ENCODE measurements around the gene CDC25A. TPM values are rescaled to one million over a fixed set of nuclear protein-coding genes. Genes with fewer than 3 reads are reported as not detected.

The CDC25A gene
- total RNA-seq = not detected
- polyA plus RNA-seq = not detected
- 0 to 10.1 (median 0.30) reads per million in 6 experiments for total RNA-seq

GRCh38 chr3:48188266-48189201, at the start of gene CDC25A:
Gene CDC25A (minus strand): TSS chr3:48188417. CDS start chr3:48187947, 470 bp downstream.
- POLR2A ChIA-PET = interaction anchor here (0.9 to 1.2 kb wide), 3 partner anchors 51 to 369 kb away, joined by 3 to 5 read pairs (median 4); partner anchors contain the start of gene ZNF589
- Mint-ChIP-seq H3K9me3 (no peaks in the 10 kb centered on the region), H3K36me3 (no peaks in the 10 kb centered on the region), H3K27ac (peak within 1 kb of the TSS in 9 of 10 donors; percentile 37 to 85 (median 58)), H3K4me1 (peaks cover 9 to 21% (median 14%) of the 10 kb centered on the region in 4 donors), H3K4me3 (peak within 1 kb of the TSS; percentile 87 to 97 (median 94)), H3K27me3 (peaks cover 9 to 32% (median 19%) of the 10 kb centered on the region in 5 donors)
- peak; percentile 76 to 97 (median 91) for DNase-seq
- ATAC-seq = peak; percentile 98 to 99

DNA sequence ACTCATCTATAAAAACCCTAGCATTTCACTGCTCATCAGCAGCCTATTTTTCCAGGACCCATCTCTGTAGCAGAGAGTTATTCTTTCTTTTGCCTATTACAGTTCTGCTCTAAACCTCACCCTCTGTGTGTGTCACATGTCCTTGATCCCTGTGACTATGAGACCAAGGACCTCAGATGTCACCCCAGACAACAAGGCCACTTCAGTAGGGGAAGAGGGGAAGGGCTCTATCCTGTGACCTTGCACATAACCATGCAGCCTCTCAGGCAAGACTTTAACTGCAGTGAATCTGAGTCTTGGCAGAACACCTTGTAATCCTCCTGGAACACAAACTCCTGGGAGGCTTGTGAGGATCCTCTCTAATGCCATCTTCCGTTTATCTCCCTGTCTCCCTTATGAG, 48.3 kb upstream of the CDC25A start:
- POLR2A ChIA-PET = no interaction called here
- Mint-ChIP-seq H3K9me3 (no peaks in the 10 kb centered on the region), H3K36me3 (no peaks in the 10 kb centered on the region), H3K27ac (no peak overlapping the region), H3K4me1 (peaks cover 5 to 22% (median 16%) of the 10 kb centered on the region in 4 donors), H3K27me3 (peaks cover 0 to 3% (median 0%) of the 10 kb centered on the region in 5 donors), H3K4me3 (no peak overlapping the region)
- DNase-seq = no peak
- no peak for ATAC-seq

DNA sequence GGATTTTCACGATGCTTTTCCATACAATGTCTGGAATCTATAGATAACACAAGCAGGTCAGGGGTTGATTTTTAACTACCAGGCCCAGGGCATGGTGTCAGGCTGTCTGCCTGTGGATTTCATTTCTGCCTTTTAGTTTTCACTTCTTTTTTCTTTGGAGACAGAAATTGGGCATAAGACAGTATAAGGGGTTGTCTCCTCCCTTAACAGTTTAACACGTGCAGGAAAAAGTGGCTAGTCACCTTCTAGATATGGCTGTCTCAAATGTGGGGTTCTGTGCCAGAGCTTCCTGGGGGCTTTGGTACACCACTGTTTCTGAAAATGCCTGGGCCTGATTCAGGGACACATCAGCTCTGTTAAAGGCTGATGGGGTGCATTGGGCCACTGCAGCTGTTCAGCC, 45.3 kb upstream of the CDC25A start:
- Mint-ChIP-seq H3K4me1 (peaks cover 4 to 13% (median 7%) of the 10 kb centered on the region in 4 donors), H3K4me3 (no peak overlapping the region), H3K27ac (peak overlapping the region in 1 of 10 donors; percentile 63), H3K27me3 (peaks cover 0 to 3% (median 0%) of the 10 kb centered on the region in 5 donors), H3K36me3 (no peaks in the 10 kb centered on the region), H3K9me3 (no peaks in the 10 kb centered on the region)
- POLR2A ChIA-PET = no interaction called here
- ATAC-seq = no peak
- no peak for DNase-seq

DNA sequence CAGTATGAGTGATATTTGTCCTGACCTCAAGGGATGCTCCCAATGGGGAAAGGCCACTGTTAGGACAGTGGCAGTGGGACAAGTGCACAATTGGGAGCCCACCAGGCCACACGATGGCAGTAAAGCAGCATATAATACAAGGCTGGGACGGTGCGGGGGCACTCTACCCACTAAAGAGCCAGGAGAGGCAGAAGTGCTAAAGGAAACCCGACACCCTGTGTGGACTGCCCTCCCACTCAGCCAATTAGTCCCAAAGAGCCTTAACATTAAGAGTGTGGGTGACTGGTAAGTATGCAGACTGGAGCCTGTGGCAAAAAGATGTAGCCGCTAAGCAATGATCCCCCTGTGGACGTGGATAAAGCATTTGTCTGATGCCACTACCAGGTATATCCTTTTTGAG, 44.5 kb upstream of the CDC25A start:
- peaks cover 5 to 16% (median 9%) of the 10 kb centered on the region in 4 donors for H3K4me1 Mint-ChIP-seq
- peaks cover 0 to 3% (median 0%) of the 10 kb centered on the region in 5 donors for H3K27me3 Mint-ChIP-seq
- POLR2A ChIA-PET = interaction anchor here (0.6 kb wide), 1 partner anchor 47 kb away, joined by 6 read pairs; no protein-coding TSS in a partner anchor
- H3K9me3 Mint-ChIP-seq = no peaks in the 10 kb centered on the region
- ATAC-seq (peak; percentile 95 to 99), DNase-seq (peak; percentile 28 to 78 (median 54))
- H3K4me3 Mint-ChIP-seq = peak overlapping the region in 3 of 10 donors; percentile 4 to 28 (median 27)
- no peaks in the 10 kb centered on the region for H3K36me3 Mint-ChIP-seq
- peak overlapping the region in 2 of 10 donors; percentile 17 to 63 for H3K27ac Mint-ChIP-seq

DNA sequence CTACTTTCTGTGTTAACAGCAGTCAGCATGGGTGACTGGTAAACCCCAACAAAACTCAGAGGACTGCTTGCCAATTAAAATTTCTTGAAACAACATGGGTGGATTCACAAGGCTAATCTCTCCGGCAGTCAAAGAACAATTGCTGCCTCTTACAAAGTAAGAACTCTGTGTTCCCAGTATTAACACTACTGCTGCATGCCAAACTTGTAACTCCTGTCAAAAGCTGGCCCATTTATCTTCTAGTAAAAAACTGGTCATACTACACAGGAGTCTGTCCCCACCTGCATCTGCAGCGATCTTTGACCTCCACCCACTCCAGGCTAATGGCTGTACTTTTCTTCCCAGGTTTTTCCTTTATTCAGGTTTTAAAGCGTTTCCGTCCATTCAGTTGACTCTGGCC, 44.0 kb upstream of the CDC25A start:
- ATAC-seq (no peak), DNase-seq (no peak)
- POLR2A ChIA-PET = interaction anchor here (0.6 kb wide), 1 partner anchor 46 kb away, joined by 6 read pairs; no protein-coding TSS in a partner anchor
- H3K27me3 Mint-ChIP-seq = peaks cover 0 to 3% (median 0%) of the 10 kb centered on the region in 5 donors
- H3K4me1 Mint-ChIP-seq = peaks cover 7 to 20% (median 13%) of the 10 kb centered on the region in 4 donors
- no peak overlapping the region for H3K27ac Mint-ChIP-seq
- no peaks in the 10 kb centered on the region for H3K9me3 Mint-ChIP-seq
- no peaks in the 10 kb centered on the region for H3K36me3 Mint-ChIP-seq
- no peak overlapping the region for H3K4me3 Mint-ChIP-seq

DNA sequence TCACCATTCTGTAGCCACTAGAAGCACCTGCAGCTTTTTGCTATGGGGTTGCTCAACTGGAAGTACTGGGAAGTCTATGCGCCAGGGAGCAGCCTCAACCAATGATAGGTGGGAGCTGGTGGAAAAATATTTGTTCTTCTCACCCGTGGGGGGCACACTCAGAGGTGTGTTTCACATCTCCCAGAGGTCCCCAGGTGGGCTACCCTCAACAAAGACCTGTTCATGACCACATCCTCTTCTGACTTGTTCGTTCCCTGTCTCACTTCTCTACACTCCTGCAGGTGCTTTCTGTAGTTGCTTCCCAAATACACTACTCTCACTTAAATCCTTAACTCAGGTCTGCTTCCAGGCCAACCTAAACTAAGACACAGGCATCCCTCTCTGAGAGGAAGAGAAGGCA, 38.7 kb upstream of the CDC25A start:
- no peaks in the 10 kb centered on the region for H3K36me3 Mint-ChIP-seq
- peaks cover 6 to 36% (median 16%) of the 10 kb centered on the region in 4 donors for H3K4me1 Mint-ChIP-seq
- H3K27ac Mint-ChIP-seq = peak overlapping the region in 8 of 10 donors; percentile 7 to 82 (median 42)
- peak in 3 of 10 donors; percentile 4 to 28 (median 23) for DNase-seq
- H3K27me3 Mint-ChIP-seq = no peaks in the 10 kb centered on the region
- ATAC-seq = peak; percentile 37 to 81
- H3K9me3 Mint-ChIP-seq = no peaks in the 10 kb centered on the region
- POLR2A ChIA-PET = no interaction called here
- H3K4me3 Mint-ChIP-seq = peak overlapping the region in 8 of 10 donors; percentile 13 to 74 (median 47)

DNA sequence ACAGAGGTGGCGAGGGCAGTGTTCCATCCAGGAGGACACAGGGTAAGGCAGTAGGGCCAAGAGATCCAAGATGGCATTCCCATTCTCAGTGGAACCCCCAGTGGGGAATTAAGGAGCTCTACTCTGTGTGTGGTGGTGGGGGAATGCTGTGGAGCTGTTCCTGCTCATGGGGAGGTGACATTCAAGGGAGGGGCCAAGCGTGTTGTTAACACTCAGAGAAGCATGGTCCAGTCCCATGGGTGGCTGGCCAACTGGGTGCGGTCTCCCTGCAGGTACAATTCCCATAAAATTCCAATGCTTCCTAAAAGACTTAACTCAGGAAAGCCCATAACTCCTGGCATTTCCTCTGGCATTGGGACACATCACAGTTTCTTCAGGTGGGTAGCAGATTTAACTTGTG, 37.4 kb upstream of the CDC25A start:
- Mint-ChIP-seq H3K27me3 (no peaks in the 10 kb centered on the region), H3K4me3 (peak overlapping the region in 1 of 10 donors; percentile 10), H3K36me3 (no peaks in the 10 kb centered on the region), H3K9me3 (no peaks in the 10 kb centered on the region), H3K4me1 (peaks cover 6 to 39% (median 16%) of the 10 kb centered on the region in 4 donors), H3K27ac (no peak overlapping the region)
- DNase-seq (no peak), ATAC-seq (no peak)
- POLR2A ChIA-PET = no interaction called here

DNA sequence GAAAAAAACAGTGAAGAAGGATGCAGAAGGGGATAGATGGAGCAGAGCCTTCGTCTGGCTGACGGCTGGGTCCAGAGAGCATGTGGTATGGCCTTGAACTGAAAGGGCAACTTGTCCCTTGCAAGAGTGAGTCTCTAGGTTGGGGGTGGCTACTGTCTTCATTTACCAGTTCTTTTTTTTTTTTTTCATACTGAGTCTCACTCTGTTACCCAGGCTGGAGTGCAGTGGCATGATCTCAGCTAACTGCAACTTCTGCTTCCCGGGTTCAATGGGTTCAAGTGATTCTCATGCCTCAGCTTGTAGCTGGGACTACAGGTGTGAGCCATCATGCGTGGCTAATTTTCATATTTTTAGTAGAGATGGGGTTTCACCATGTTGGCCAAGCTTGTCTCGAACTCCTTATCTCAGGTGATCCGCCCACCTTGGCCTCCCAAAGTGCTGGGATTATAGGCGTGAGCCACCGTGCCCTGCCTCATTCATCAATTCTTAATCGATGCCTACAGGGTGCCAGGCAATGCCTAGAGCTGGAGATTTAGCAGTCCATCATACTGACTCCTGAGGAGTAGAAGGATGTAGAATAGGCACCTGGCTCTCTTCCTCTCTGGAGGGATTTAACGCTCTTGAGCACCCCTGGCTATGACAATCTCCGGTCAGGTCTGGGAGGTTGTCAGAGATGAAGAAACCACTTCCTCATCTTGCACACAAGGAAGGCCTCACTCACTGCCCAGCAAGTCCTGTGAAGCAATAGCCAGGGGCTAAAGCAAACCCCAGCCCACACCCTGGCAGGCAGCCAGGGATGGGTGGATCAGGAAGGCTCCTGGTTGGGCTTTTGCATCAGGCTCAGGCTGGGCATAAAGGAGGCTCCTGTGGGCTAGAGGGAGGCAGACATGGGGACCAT, 34.6 kb upstream of the CDC25A start, which contains the start of gene CAMP:
CAMP (plus strand) TSS at position 880 of the 898 bp plus-strand sequence; CDS start at position 897, 17 bp downstream.
- DNase-seq (no peak), ATAC-seq (no peak)
- H3K27me3 Mint-ChIP-seq = no peaks in the 10 kb centered on the region
- H3K36me3 Mint-ChIP-seq = no peaks in the 10 kb centered on the region
- H3K4me1 Mint-ChIP-seq = peaks cover 6 to 37% (median 14%) of the 10 kb centered on the region in 4 donors
- POLR2A ChIA-PET = no interaction called here
- no peak within 1 kb of the TSS for H3K4me3 Mint-ChIP-seq
- peak within 1 kb of the TSS in 2 of 10 donors; percentile 33 to 63 for H3K27ac Mint-ChIP-seq
- no peaks in the 10 kb centered on the region for H3K9me3 Mint-ChIP-seq

DNA sequence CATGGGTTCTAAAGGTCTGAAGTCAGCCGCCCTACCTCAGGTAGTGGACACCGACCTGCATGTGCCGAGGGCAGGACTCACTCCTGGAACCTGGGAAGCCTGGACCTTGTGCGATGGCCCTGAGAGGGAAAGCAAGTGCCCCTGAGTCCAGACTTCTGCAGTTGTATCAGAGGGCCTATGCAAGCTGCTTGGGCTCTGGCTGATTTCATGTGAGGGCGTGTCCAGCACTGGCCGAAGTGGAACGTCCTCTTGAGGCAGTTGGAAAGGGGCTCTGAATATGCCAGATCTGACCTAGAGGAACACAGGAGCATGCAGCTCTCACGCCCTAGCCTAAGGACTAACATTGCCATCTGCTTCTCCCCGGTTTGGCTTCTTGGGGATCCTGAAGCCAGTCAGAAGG, 32.5 kb upstream of the CDC25A start:
- POLR2A ChIA-PET = no interaction called here
- Mint-ChIP-seq H3K4me1 (peaks cover 0 to 23% (median 1%) of the 10 kb centered on the region in 4 donors), H3K9me3 (no peaks in the 10 kb centered on the region), H3K27ac (no peak overlapping the region), H3K36me3 (no peaks in the 10 kb centered on the region), H3K27me3 (no peaks in the 10 kb centered on the region), H3K4me3 (no peak overlapping the region)
- DNase-seq (no peak), ATAC-seq (no peak)

GRCh38 chr3:48219543-48219942, 31.3 kb upstream of the CDC25A start:
- Mint-ChIP-seq H3K4me3 (no peak overlapping the region), H3K4me1 (peaks cover 0 to 20% (median 0%) of the 10 kb centered on the region in 4 donors), H3K36me3 (no peaks in the 10 kb centered on the region), H3K27me3 (no peaks in the 10 kb centered on the region), H3K27ac (peak overlapping the region in 3 of 10 donors; percentile 25 to 58 (median 43)), H3K9me3 (no peaks in the 10 kb centered on the region)
- POLR2A ChIA-PET = no interaction called here
- no peak for ATAC-seq
- no peak for DNase-seq

GRCh38 chr3:48218537-48218936, 30.3 kb upstream of the CDC25A start:
- POLR2A ChIA-PET = no interaction called here
- Mint-ChIP-seq H3K9me3 (no peaks in the 10 kb centered on the region), H3K4me1 (peaks cover 0 to 16% (median 0%) of the 10 kb centered on the region in 4 donors), H3K27me3 (no peaks in the 10 kb centered on the region), H3K4me3 (no peak overlapping the region), H3K27ac (no peak overlapping the region), H3K36me3 (no peaks in the 10 kb centered on the region)
- DNase-seq (no peak), ATAC-seq (no peak)

GRCh38 chr3:48217449-48217848, 29.2 kb upstream of the CDC25A start:
- H3K4me1 Mint-ChIP-seq = peaks cover 0 to 8% (median 0%) of the 10 kb centered on the region in 4 donors
- ATAC-seq = no peak
- no peaks in the 10 kb centered on the region for H3K9me3 Mint-ChIP-seq
- H3K27ac Mint-ChIP-seq = no peak overlapping the region
- POLR2A ChIA-PET = no interaction called here
- no peaks in the 10 kb centered on the region for H3K27me3 Mint-ChIP-seq
- no peak for DNase-seq
- H3K36me3 Mint-ChIP-seq = no peaks in the 10 kb centered on the region
- no peak overlapping the region for H3K4me3 Mint-ChIP-seq
